Neuron (in vitro differentiated cells): Measurements from ENCODE around the gene FAF2.
A peak's percentile ranks its signal among the peaks of the same experiment; 100 is the strongest.

Experiments
- H2AFZ ChIP-seq: one replicate; pipeline ENCODE4 v1.6.1; 2013; ENCODE audit warnings: low read depth, mild to moderate bottlenecking, inconsistent platforms, low read length, moderate library complexity
- H3K27me3 ChIP-seq: one replicate; pipeline ENCODE4 v1.6.1; 2013; ENCODE audit warnings: low read length; ENCODE audit not compliant: insufficient read depth
- H3K36me3 ChIP-seq: one replicate; pipeline ENCODE4 v1.6.1; 2013; ENCODE audit warnings: low read length; ENCODE audit not compliant: insufficient read depth
- H3K4me1 ChIP-seq: one replicate; pipeline ENCODE4 v1.6.1; 2013; ENCODE audit warnings: low read length; ENCODE audit not compliant: insufficient read depth
- H3K4me3 ChIP-seq: 2 replicates; pipeline ENCODE4 v1.5.1; 2013; ENCODE audit warnings: mild to moderate bottlenecking, low read length, moderate library complexity
- H3K9me3 ChIP-seq: one replicate; pipeline ENCODE4 v1.6.1; 2013; ENCODE audit warnings: low read length

The FAF2 gene

GRCh38 chr5:176413255-176413565 lies 35.0 kb upstream of the FAF2 start:
- H3K4me3 ChIP-seq = no peak overlapping the region
- H3K4me1 ChIP-seq = peaks cover 8% of the 10 kb centered on the region
- H3K9me3 ChIP-seq = no peaks in the 10 kb centered on the region
- H3K27me3 ChIP-seq = no peaks in the 10 kb centered on the region
- H3K36me3 ChIP-seq = peaks cover 5% of the 10 kb centered on the region
- H2AFZ ChIP-seq = no peak overlapping the region

DNA sequence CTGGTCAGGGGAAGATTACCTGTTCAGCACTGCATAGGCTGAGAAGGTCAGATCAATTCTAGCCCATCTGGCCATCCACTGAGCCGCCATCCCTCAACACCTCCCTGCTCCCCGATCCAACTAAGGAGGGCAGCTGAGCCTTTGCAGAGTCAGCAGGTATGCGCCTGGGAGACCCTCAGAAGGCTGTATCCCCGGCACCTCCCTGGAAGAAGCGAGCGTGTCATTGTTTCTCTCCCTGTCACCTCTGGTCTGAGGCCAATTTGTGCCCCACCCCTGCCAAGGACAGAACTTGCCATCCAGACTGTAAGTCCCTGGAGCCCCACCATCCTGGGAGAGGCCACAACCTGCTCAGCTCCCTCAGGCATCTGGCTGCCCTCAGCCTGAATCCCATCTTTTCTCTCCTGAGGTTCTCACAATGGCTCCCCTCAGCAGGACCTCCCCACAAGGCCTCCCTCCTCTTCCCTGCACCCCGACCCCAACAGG lies 34.4 kb upstream of the FAF2 start:
- Histone ChIP-seq H3K27me3 (no peaks in the 10 kb centered on the region), H3K36me3 (peaks cover 5% of the 10 kb centered on the region), H2AFZ (no peak overlapping the region), H3K4me3 (no peak overlapping the region), H3K4me1 (peaks cover 8% of the 10 kb centered on the region), H3K9me3 (no peaks in the 10 kb centered on the region)

DNA sequence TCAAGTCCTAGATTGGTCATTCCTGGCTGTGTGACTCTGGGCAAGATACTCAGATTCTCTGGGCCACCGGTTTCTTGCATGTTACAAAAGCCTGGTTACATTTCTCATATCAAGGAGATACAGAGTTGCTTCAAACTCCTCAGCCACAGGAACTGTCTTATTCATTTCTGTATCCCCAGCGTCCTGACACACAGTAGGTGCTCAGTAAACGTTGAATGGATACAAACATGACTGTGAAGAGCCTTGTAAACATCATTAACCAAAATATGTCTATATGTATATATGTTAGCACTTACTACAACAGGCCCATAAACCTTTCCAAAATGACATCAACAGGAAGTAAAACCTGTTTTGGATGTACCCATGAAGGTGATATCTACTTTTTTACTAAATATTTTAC lies 33.5 kb upstream of the FAF2 start:
- Histone ChIP-seq H3K27me3 (no peaks in the 10 kb centered on the region), H3K4me1 (peaks cover 8% of the 10 kb centered on the region), H3K4me3 (no peak overlapping the region)

DNA sequence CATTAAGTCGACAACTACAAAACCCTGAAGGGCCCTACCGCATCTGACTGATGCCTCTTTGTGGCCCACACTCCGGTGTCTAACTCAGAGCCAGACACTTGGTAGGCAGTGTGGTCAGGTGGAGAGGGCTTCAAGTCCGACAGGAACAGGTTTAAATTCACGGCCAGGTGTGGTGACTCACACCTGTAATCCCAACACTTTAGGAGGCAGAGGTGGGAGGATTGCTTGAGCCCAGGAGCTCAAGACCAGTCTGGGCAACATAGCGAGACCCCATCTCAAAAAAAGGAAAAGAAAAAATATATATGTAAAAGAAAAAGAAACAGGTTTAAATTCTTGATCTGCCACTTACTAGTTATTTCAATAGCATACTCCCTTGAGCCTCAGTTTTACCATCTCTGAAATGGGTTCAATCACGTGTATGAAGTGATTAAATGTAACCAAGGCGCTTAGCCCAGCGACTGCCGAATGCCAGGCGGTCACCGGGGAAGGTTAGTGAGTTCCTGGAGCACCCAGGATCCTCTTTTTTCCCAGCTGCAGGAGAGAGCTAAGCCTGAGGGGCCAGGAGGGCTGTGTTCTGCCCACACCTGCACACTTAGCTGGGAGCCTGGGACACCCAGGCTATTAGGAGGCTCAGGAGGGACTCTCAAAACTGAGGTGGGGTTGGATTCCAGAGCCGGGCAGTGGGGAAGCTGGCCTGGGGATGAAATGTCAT lies 32.8 kb upstream of the FAF2 start:
- Histone ChIP-seq H3K4me3 (peak overlapping the region; percentile 83), H3K27me3 (no peaks in the 10 kb centered on the region), H3K9me3 (no peaks in the 10 kb centered on the region), H2AFZ (peak overlapping the region; percentile 96), H3K4me1 (peaks cover 8% of the 10 kb centered on the region), H3K36me3 (no peaks in the 10 kb centered on the region)

More for the DNA sequence above, 33.5 kb upstream of the FAF2 start:
- Histone ChIP-seq H3K36me3 (peaks cover 4% of the 10 kb centered on the region), H3K9me3 (no peaks in the 10 kb centered on the region), H2AFZ (no peak overlapping the region)

DNA sequence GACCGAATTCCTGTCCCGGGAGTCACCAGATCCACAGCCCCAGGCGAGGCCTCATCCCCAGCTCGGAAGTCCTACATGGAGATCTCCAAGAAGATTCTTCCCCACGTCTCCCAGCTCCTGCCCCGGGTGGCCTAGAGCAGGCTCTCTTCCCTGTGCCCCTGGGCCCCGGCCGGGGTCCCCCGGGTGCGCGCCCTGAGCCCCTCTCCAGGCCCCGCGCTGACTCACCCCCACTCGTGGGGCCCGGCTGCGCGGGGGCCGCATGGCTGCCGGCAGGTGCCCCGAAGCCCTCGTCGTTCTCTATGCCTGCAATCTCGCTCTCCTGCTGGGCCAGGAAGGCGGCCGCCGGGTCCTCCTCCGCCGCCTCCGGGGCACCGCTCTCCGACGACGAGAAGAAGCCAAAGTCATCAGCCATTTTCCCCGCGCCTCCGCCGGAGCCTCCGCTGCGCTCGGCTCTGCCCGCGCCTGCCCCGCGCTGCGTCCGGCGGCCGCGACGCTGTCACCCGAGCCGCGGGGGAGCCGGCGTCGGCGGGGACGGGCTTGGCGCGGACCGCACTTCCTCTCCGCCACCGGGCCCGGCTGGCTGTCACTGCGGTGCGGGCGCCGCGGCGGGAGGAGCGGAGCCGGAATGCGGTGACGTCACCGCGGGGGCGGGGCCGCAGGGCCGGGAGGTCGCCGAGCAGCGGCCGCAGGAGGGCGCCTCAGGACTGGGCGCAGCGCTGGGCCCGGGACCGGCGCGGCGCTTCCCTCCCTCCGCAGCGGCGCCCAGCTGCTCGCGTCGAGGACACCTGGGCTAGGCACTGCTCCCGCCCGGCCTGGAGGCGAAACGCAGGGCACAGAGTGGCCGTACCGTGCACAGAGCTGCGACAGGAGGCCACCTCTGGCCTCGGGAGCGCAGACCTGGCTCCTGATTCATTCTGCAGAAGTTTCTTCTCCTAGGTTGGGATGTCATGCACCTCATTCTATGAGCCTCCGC lies 31.9 kb upstream of the FAF2 start, which contains the start of gene CLTB:
TSS of gene CLTB (minus strand) at position 588 of the 973 bp plus-strand sequence. CDS start at position 412, 176 bp downstream.
- no peaks in the 10 kb centered on the region for H3K27me3 ChIP-seq

GRCh38 chr5:176416965-176417364 lies 31.2 kb upstream of the FAF2 start:
- no peaks in the 10 kb centered on the region for H3K9me3 ChIP-seq
- H3K36me3 ChIP-seq = no peaks in the 10 kb centered on the region
- H2AFZ ChIP-seq = no peak overlapping the region
- H3K4me1 ChIP-seq = peaks cover 8% of the 10 kb centered on the region
- peak overlapping the region; percentile 38 for H3K4me3 ChIP-seq
- H3K27me3 ChIP-seq = no peaks in the 10 kb centered on the region

More for the DNA sequence above, 31.9 kb upstream of the FAF2 start, which contains the start of gene CLTB:
- no peaks in the 10 kb centered on the region for H3K36me3 ChIP-seq
- peak within 1 kb of the TSS; percentile 83 for H3K4me3 ChIP-seq
- no peaks in the 10 kb centered on the region for H3K9me3 ChIP-seq
- H3K4me1 ChIP-seq = peaks cover 8% of the 10 kb centered on the region
- peak within 1 kb of the TSS; percentile 96 for H2AFZ ChIP-seq

DNA sequence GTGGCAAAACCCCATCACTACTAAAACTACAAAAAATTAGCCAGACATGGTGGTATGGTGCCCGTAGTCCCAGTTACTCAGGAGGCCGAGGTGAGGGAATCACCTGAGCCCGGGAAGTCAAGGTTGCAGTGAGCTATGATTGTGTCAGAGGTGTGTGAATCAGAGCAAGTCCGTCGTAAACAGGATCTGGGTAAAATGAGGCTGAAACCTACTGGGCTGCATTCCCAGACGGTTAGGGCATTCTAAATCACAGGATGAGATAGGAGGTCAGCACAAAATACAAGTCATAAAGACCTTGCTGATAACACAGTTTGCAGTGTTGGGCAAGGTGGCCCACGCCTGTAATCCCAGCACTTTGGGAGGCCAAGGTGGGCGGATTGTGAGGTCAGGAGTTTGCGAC lies 29.9 kb upstream of the FAF2 start:
- no peaks in the 10 kb centered on the region for H3K36me3 ChIP-seq
- H3K4me3 ChIP-seq = no peak overlapping the region
- H3K9me3 ChIP-seq = no peaks in the 10 kb centered on the region
- H2AFZ ChIP-seq = no peak overlapping the region
- H3K4me1 ChIP-seq = peaks cover 8% of the 10 kb centered on the region
- no peaks in the 10 kb centered on the region for H3K27me3 ChIP-seq

- Histone ChIP-seq H3K9me3 (no peaks in the 10 kb centered on the region), H3K4me1 (peaks cover 8% of the 10 kb centered on the region), H3K27me3 (no peaks in the 10 kb centered on the region), H3K36me3 (no peaks in the 10 kb centered on the region), H3K4me3 (no peak overlapping the region), H2AFZ (no peak overlapping the region)
Observed at GRCh38 chr5:176420086-176420485, 28.1 kb upstream of the FAF2 start.

GRCh38 chr5:176420972-176421544 lies 27.1 kb upstream of the FAF2 start:
- Histone ChIP-seq H3K27me3 (no peaks in the 10 kb centered on the region), H3K36me3 (no peaks in the 10 kb centered on the region), H3K4me1 (peaks cover 5% of the 10 kb centered on the region), H2AFZ (no peak overlapping the region), H3K9me3 (no peaks in the 10 kb centered on the region), H3K4me3 (no peak overlapping the region)

DNA sequence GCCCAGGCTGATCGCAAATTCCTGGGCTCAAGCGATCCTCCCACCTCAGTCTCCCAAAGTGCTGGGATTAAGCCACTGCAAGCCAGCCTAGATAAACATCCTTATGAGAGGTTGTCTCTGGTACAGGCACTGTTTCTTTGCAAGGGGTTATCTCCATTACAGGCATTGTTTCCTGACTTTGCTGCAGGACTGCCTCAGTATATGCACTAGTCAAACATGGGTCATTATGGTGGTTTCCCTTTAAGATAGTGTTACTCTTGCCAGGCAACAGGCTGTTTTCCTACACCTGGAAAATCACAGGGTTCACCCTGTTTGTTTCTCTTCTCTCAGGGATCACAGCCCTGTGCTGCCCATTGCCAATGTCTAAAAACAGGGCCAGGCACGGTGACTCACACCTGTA lies 24.0 kb upstream of the FAF2 start:
- Histone ChIP-seq H3K27me3 (no peaks in the 10 kb centered on the region), H2AFZ (no peak overlapping the region), H3K36me3 (no peaks in the 10 kb centered on the region), H3K9me3 (no peaks in the 10 kb centered on the region), H3K4me1 (no peaks in the 10 kb centered on the region), H3K4me3 (no peak overlapping the region)

DNA sequence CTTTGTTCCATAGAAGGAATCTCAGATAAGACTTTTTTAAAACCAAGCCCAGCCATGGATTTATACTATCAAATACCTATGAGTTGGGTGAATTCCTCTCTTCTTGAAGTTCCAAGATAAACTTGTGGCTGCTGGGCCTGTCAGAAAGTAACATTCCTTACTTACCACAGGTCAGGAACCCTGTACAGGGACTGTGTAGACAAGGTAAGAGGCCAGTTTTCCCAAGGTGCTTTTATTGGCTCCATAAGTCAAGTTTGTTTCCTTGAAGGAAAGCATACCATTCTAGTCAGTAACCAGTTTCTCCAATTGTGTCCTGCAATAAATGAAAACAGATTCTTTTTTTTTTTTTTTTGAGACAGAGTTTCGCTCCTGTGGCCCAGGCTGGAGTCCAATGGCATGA lies 23.0 kb upstream of the FAF2 start:
- Histone ChIP-seq H3K36me3 (no peaks in the 10 kb centered on the region), H3K27me3 (no peaks in the 10 kb centered on the region), H2AFZ (no peak overlapping the region), H3K4me3 (no peak overlapping the region), H3K9me3 (no peaks in the 10 kb centered on the region), H3K4me1 (no peaks in the 10 kb centered on the region)

GRCh38 chr5:176425791-176426190 lies 22.4 kb upstream of the FAF2 start:
- no peaks in the 10 kb centered on the region for H3K36me3 ChIP-seq
- no peaks in the 10 kb centered on the region for H3K27me3 ChIP-seq
- H3K9me3 ChIP-seq = no peaks in the 10 kb centered on the region
- no peak overlapping the region for H2AFZ ChIP-seq
- no peak overlapping the region for H3K4me3 ChIP-seq
- no peaks in the 10 kb centered on the region for H3K4me1 ChIP-seq

GRCh38 chr5:176426876-176427275 lies 21.3 kb upstream of the FAF2 start:
- Histone ChIP-seq H3K27me3 (no peaks in the 10 kb centered on the region), H3K36me3 (no peaks in the 10 kb centered on the region), H2AFZ (no peak overlapping the region), H3K4me1 (no peaks in the 10 kb centered on the region), H3K9me3 (no peaks in the 10 kb centered on the region), H3K4me3 (no peak overlapping the region)
